B cell (primary cell): ENCODE measurements around the gene MOB1A. TPM values are rescaled to one million over a fixed set of nuclear protein-coding genes. Genes with fewer than 3 reads are reported as not detected.

Source experiments
- ATAC-seq: fragments of 200-7000 bp; cut with Tn5 transposase; one replicate; pipeline ENCODE4 v1.10.0; 2021; ENCODE audit warnings: low read depth, mild to moderate bottlenecking, moderate number of reproducible peaks, moderate library complexity
- CTCF ChIA-PET: fragments of 350-600 bp; sonication (Branson Sonifier 250); formaldehyde crosslinking; loops from one replicate; lab custom pipeline; 2021; ENCODE audit warnings: antibody characterized with exemption, inconsistent platforms; lab: Charles Lee
- POLR2A ChIA-PET: fragments of 350-600 bp; sonication (Branson Sonifier 250); formaldehyde crosslinking; loops from one replicate; lab custom pipeline; 2021; ENCODE audit warnings: antibody characterized with exemption; lab: Charles Lee
- DNase-seq: peaks from one replicate; pipeline ENCODE4 v3.0.0; 2013
- H2AFZ ChIP-seq: 2 replicates; pipeline ENCODE4 v1.6.1; 2012; ENCODE audit warnings: mild to moderate bottlenecking, low read depth, low read length; ENCODE audit not compliant: insufficient read depth, poor library complexity, severe bottlenecking
- H3K27ac ChIP-seq, 2 donors: 1 replicate in 1 of 2; 2 replicates in 1 of 2; pipeline ENCODE4 v1.5.1; 2012 to 2013; ENCODE audit warnings: low read length in 2 of 2, mild to moderate bottlenecking in 2 of 2, moderate library complexity in 1 of 2
- H3K27me3 ChIP-seq, 4 experiments: fragments of 200-600 bp in 1 of 4; sonication (generic) in 1 of 4; replicated peaks in 1 of 4; 1 replicate in 2 of 4; 2 replicates in 2 of 4; pipeline versions ENCODE4 v1.6.1 to v1.7.0; 2013 to 2016; ENCODE audit warnings: low read length in 3 of 4, mild to moderate bottlenecking in 2 of 4, mixed read lengths in 1 of 4, moderate library complexity in 1 of 4; ENCODE audit not compliant: insufficient read depth in 4 of 4, control insufficient read depth in 3 of 4; ENCODE audit errors: control extremely low read depth in 1 of 4
- H3K36me3 ChIP-seq, 2 experiments: replicated peaks in 1 of 2; 1 replicate in 1 of 2; 2 replicates in 1 of 2; pipeline versions ENCODE4 v1.6.1 to v1.7.1; 2013; ENCODE audit warnings: low read length in 1 of 2; ENCODE audit not compliant: insufficient read depth in 2 of 2, control insufficient read depth in 1 of 2; ENCODE audit errors: control extremely low read depth in 1 of 2, extremely low read depth in 1 of 2
- H3K4me1 ChIP-seq, 2 donors: fragments of 200-600 bp in 1 of 2; sonication (generic) in 1 of 2; 1 replicate in 1 of 2; 2 replicates in 1 of 2; pipeline versions ENCODE4 v1.5.1 to v1.6.1; 2013 to 2017; ENCODE audit warnings: low read length in 2 of 2; ENCODE audit not compliant: control insufficient read depth in 2 of 2, insufficient read depth in 2 of 2
- H3K4me2 ChIP-seq: replicated peaks from 2 replicates; pipeline ENCODE3; 2012; ENCODE audit warnings: mild to moderate bottlenecking, low read depth, low read length; ENCODE audit not compliant: poor library complexity, severe bottlenecking
- H3K4me3 ChIP-seq, 5 experiments: fragments of 200-600 bp in 1 of 5; sonication (generic) in 1 of 5; 1 replicate in 3 of 5; 2 replicates in 2 of 5; pipeline versions ENCODE4 v1.5.1 to v1.7.0; 2011 to 2016; ENCODE audit warnings: low read length in 4 of 5, mild to moderate bottlenecking in 4 of 5, low read depth in 2 of 5, control low read depth in 1 of 5, moderate library complexity in 1 of 5; ENCODE audit not compliant: insufficient read depth in 1 of 5; ENCODE audit errors: control extremely low read depth in 1 of 5, extremely low read depth in 1 of 5
- H3K79me2 ChIP-seq: fragments of 200-600 bp; sonication (generic); one replicate; pipeline ENCODE4 v1.6.0; 2016; ENCODE audit warnings: low read length; ENCODE audit not compliant: control insufficient read depth, insufficient read depth
- H3K9ac ChIP-seq: fragments of 200-600 bp; sonication (generic); 2 replicates; pipeline ENCODE4 v1.6.1; 2017; ENCODE audit warnings: mild to moderate bottlenecking, low read length, moderate library complexity
- H3K9me3 ChIP-seq, 3 donors: one replicate each; pipeline versions ENCODE4 v1.6.1 to v1.7.1; 2013; ENCODE audit warnings: low read length in 2 of 3; ENCODE audit not compliant: control insufficient read depth in 2 of 3, insufficient read depth in 1 of 3; ENCODE audit errors: control extremely low read depth in 1 of 3
- H4K20me1 ChIP-seq: 2 replicates; pipeline ENCODE4 v1.6.0; 2012; ENCODE audit warnings: mild to moderate bottlenecking, low read length; ENCODE audit not compliant: insufficient read depth, control insufficient read depth, poor library complexity, severe bottlenecking
- H3K27ac Mint-ChIP-seq: one replicate; pipeline ENCODE4 v1.8.0; 2021; ENCODE audit warnings: mixed read lengths
- H3K27me3 Mint-ChIP-seq: one replicate; pipeline ENCODE4 v1.8.0; 2021; ENCODE audit warnings: mixed read lengths
- H3K4me1 Mint-ChIP-seq: one replicate; pipeline ENCODE4 v1.8.0; 2021; ENCODE audit warnings: mixed read lengths
- H3K4me3 Mint-ChIP-seq: one replicate; pipeline ENCODE4 v1.8.0; 2021; ENCODE audit warnings: mixed read lengths
- H3K9me3 Mint-ChIP-seq: one replicate; pipeline ENCODE4 v1.8.0; 2022; ENCODE audit warnings: mixed read lengths; ENCODE audit not compliant: insufficient read depth
- CTCF ChIP-seq: fragments of 200-600 bp; IDR thresholded peaks from one replicate; pipeline ENCODE4 v1.8.0; 2022; ENCODE audit warnings: antibody characterized with exemption, mild to moderate bottlenecking
- EZH2 ChIP-seq: IDR thresholded peaks from 2 replicates; pipeline ENCODE4 v1.6.1; 2012; ENCODE audit warnings: borderline replicate concordance, low read depth, mild to moderate bottlenecking, moderate library complexity, low read length; ENCODE audit not compliant: insufficient read depth, poor library complexity, severe bottlenecking
- WGBS: methylation state at CpG from one replicate; pipeline ENCODE4 v1.1.5; 2013; ENCODE audit warnings: missing lambda C conversion rate; ENCODE audit not compliant: insufficient coverage; 5-methylcytosine and 5-hydroxymethylcytosine counted together
- intact Hi-C: fragments of 100-400 bp; cut with micrococcal nuclease; formaldehyde crosslinking; loops from one replicate; pipeline ENCODE4 v1.10.0; 2022
- polyA plus RNA-seq: library from polyadenylated mRNA; depleted of rRNA; stranded (reverse); fragments of >200 nt; gene quantifications from 2 replicates; pipeline ENCODE4 v1.2.3, GENCODE V29; 2012
- total RNA-seq, 2 donors: library from RNA; stranded (reverse); fragments of 120-200 nt in 1 of 2; gene quantifications; 1 replicate in 1 of 2; 2 replicates in 1 of 2; pipeline versions ENCODE4 v1.2.3 to v1.2.4, GENCODE V29; 2013 to 2022

Gene MOB1A
- total and polyA plus RNA-seq, 2 donors (not counting 1 experiment from before 2014, with no cell fraction given), result 43.3 to 219 TPM

GRCh38 chr2:74137651-74138599, 40.8 kb downstream of the MOB1A start:
- ChIA-PET POLR2A (no interaction called here), CTCF (no interaction called here)

More at GRCh38 chr2:74137651-74138599, 40.8 kb downstream of the MOB1A start:
- no peaks in the 10 kb centered on the region for H4K20me1 ChIP-seq
- H3K27ac ChIP-seq, result no peak overlapping the region
- no peaks in the 10 kb centered on the region for H3K27me3 Mint-ChIP-seq
- no peak overlapping the region for H3K27ac Mint-ChIP-seq
- H3K9ac ChIP-seq, result no peak overlapping the region
- H3K79me2 ChIP-seq, result peaks cover 16% of the 10 kb centered on the region
- H2AFZ ChIP-seq, result no peak overlapping the region
- no peaks in the 10 kb centered on the region for H3K9me3 Mint-ChIP-seq
- 83% methylated on average over 9 of the region's 11 CpGs for whole genome bisulfite sequencing
- peaks cover 5 to 9% of the 10 kb centered on the region in 2 experiments for H3K36me3 ChIP-seq
- no peak for DNase-seq
- no peaks in the 10 kb centered on the region for H3K4me1 Mint-ChIP-seq
- no peaks in the 10 kb centered on the region for H3K27me3 ChIP-seq
- TF ChIP-seq CTCF (no peak), EZH2 (no peak)
- intact Hi-C loops, result no loop called here
- H3K4me3 ChIP-seq, result no peak overlapping the region
- H3K4me1 ChIP-seq, result no peaks in the 10 kb centered on the region
- no peaks in the 10 kb centered on the region for H3K9me3 ChIP-seq
- H3K4me3 Mint-ChIP-seq, result no peak overlapping the region
- H3K4me2 ChIP-seq, result no peak overlapping the region
- no peak for ATAC-seq
